ENCODE data around the gene ANKRD9. TPM values are rescaled to one million over a fixed set of nuclear protein-coding genes. Genes with fewer than 3 reads are reported as not detected.

Gene ANKRD9
- total and polyA plus RNA-seq, 2 of the 13 experiments (the other 11 are each of a cell fraction or from before 2014, with no cell fraction given): 10.0 to 15.0 TPM

GRCh38 chr14:102479777-102480176, 29.8 kb downstream of the ANKRD9 start:
- Histone ChIP-seq H3K9me3 (ENCODE audit: low read length) (no peaks in the 10 kb centered on the region), H2AFZ (ENCODE audit: low read length) (no peak overlapping the region), H3K4me1 (ENCODE audit: insufficient read depth, low read length) (peaks cover 30% of the 10 kb centered on the region), H3K36me3 (replicated peaks in 1 of 2; ENCODE audit: control insufficient read depth in 1 of 2, insufficient read depth in 2 of 2, low read length in 2 of 2) (no peaks in the 10 kb centered on the region), H4K20me1 (ENCODE audit: insufficient read depth, low read length) (no peaks in the 10 kb centered on the region), H3K9ac (ENCODE audit: insufficient read depth, low read depth, low read length) (no peak overlapping the region), H3K27ac (ENCODE audit: extremely low read length, insufficient read depth, low read length) (no peak overlapping the region), H3K4me2 (ENCODE audit: low read depth, low read length) (peak overlapping the region; percentile 24; the same call in 1 of the 2 replicates), H3K4me3 (replicated peaks in 1 of 3; ENCODE audit: insufficient read depth in 1 of 3, low read depth in 2 of 3, low read length in 3 of 3) (no peak overlapping the region), H3K27me3 (ENCODE audit: control insufficient read depth in 1 of 2, insufficient read depth in 2 of 2, low read length in 2 of 2) (no peaks in the 10 kb centered on the region), H3K79me2 (ENCODE audit: insufficient read depth, low read length) (no peaks in the 10 kb centered on the region)
- intact Hi-C loops (cut with micrococcal nuclease; ENCODE audit: unreplicated experiment): no loop called here
- POLR2A ChIA-PET: interaction anchor here (1.2 kb wide), 1 partner anchor 29 kb away, joined by 5 read pairs; no protein-coding TSS in a partner anchor
- in situ Hi-C loops (cut with HindIII; ENCODE audit: extremely low pct_ligation_motif_present, low pct_unique_long_range_greater_than_20kb): no loop called here
- no peak for DNase-seq (ENCODE audit: low spot score)
- no peak for FAIRE-seq
- ATAC-seq: no peak
- BruUV-seq (replicated peaks): no TSS peak
- CTCF ChIA-PET (ENCODE audit: low intra/inter-chr PET ratio, low total read pairs): no interaction called here
- WGBS (ENCODE audit: low lambda C conversion rate): 84% methylated on average over 3 of the region's 7 CpGs
- no peak for TF ChIP-seq ZSCAN31 (CRISPR knock-in tag; IDR thresholded peaks at IDR 0.05; ENCODE audit: low read depth)
- TF ChIP-seq YY1 (IDR thresholded peaks at IDR 0.05; ENCODE audit: insufficient read depth, insufficient replicate concordance, low read depth, low read length): peak; percentile 32
- no peak for TF ChIP-seq ZSCAN21 (CRISPR knock-in tag; IDR thresholded peaks at IDR 0.05; ENCODE audit: borderline replicate concordance)
- TF ChIP-seq, protein P1, sequence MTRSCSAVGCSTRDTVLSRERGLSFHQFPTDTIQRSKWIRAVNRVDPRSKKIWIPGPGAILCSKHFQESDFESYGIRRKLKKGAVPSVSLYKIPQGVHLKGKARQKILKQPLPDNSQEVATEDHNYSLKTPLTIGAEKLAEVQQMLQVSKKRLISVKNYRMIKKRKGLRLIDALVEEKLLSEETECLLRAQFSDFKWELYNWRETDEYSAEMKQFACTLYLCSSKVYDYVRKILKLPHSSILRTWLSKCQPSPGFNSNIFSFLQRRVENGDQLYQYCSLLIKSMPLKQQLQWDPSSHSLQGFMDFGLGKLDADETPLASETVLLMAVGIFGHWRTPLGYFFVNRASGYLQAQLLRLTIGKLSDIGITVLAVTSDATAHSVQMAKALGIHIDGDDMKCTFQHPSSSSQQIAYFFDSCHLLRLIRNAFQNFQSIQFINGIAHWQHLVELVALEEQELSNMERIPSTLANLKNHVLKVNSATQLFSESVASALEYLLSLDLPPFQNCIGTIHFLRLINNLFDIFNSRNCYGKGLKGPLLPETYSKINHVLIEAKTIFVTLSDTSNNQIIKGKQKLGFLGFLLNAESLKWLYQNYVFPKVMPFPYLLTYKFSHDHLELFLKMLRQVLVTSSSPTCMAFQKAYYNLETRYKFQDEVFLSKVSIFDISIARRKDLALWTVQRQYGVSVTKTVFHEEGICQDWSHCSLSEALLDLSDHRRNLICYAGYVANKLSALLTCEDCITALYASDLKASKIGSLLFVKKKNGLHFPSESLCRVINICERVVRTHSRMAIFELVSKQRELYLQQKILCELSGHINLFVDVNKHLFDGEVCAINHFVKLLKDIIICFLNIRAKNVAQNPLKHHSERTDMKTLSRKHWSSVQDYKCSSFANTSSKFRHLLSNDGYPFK (CRISPR knock-in tag; IDR thresholded peaks at IDR 0.05; ENCODE audit: borderline replicate concordance): peak; percentile 93
- TF ChIP-seq MTF2 (CRISPR knock-in tag; IDR thresholded peaks at IDR 0.05; ENCODE audit: borderline replicate concordance): no peak
- TF ChIP-seq ZNF687 (CRISPR knock-in tag; IDR thresholded peaks at IDR 0.05): peak; percentile 29; the same call in 1 of the 2 replicates
- TF ChIP-seq GTF3A (CRISPR knock-in tag; conservative IDR thresholded peaks at IDR 0.05): no peak
- TF ChIP-seq, protein P2, sequence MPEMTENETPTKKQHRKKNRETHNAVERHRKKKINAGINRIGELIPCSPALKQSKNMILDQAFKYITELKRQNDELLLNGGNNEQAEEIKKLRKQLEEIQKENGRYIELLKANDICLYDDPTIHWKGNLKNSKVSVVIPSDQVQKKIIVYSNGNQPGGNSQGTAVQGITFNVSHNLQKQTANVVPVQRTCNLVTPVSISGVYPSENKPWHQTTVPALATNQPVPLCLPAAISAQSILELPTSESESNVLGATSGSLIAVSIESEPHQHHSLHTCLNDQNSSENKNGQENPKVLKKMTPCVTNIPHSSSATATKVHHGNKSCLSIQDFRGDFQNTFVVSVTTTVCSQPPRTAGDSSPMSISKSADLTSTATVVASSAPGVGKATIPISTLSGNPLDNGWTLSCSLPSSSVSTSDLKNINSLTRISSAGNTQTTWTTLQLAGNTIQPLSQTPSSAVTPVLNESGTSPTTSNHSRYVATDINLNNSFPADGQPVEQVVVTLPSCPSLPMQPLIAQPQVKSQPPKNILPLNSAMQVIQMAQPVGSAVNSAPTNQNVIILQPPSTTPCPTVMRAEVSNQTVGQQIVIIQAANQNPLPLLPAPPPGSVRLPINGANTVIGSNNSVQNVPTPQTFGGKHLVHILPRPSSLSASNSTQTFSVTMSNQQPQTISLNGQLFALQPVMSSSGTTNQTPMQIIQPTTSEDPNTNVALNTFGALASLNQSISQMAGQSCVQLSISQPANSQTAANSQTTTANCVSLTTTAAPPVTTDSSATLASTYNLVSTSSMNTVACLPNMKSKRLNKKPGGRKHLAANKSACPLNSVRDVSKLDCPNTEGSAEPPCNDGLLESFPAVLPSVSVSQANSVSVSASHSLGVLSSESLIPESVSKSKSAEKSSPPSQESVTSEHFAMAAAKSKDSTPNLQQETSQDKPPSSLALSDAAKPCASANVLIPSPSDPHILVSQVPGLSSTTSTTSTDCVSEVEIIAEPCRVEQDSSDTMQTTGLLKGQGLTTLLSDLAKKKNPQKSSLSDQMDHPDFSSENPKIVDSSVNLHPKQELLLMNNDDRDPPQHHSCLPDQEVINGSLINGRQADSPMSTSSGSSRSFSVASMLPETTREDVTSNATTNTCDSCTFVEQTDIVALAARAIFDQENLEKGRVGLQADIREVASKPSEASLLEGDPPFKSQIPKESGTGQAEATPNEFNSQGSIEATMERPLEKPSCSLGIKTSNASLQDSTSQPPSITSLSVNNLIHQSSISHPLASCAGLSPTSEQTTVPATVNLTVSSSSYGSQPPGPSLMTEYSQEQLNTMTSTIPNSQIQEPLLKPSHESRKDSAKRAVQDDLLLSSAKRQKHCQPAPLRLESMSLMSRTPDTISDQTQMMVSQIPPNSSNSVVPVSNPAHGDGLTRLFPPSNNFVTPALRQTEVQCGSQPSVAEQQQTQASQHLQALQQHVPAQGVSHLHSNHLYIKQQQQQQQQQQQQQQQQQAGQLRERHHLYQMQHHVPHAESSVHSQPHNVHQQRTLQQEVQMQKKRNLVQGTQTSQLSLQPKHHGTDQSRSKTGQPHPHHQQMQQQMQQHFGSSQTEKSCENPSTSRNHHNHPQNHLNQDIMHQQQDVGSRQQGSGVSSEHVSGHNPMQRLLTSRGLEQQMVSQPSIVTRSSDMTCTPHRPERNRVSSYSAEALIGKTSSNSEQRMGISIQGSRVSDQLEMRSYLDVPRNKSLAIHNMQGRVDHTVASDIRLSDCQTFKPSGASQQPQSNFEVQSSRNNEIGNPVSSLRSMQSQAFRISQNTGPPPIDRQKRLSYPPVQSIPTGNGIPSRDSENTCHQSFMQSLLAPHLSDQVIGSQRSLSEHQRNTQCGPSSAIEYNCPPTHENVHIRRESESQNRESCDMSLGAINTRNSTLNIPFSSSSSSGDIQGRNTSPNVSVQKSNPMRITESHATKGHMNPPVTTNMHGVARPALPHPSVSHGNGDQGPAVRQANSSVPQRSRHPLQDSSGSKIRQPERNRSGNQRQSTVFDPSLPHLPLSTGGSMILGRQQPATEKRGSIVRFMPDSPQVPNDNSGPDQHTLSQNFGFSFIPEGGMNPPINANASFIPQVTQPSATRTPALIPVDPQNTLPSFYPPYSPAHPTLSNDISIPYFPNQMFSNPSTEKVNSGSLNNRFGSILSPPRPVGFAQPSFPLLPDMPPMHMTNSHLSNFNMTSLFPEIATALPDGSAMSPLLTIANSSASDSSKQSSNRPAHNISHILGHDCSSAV (CRISPR knock-in tag; IDR thresholded peaks at IDR 0.05; ENCODE audit: borderline replicate concordance): no peak
